Measurements from ENCODE around the gene DPM2.

DPM2 gene

GRCh38 chr9:127937388-127938297 lies at the start of gene DPM2:
Gene DPM2 (minus strand): TSS chr9:127937854. CDS start chr9:127937820, 34 bp downstream.
- peak; percentile 76 for DNase-seq (ENCODE audit: low read depth in 2 of 2)

GRCh38 chr9:127987103-127987614 lies 49.5 kb upstream of the DPM2 start:
- DNase-seq (ENCODE audit: low read depth in 2 of 2), result no peak

GRCh38 chr9:127985011-127985410 lies 47.4 kb upstream of the DPM2 start:
- no peak for DNase-seq (ENCODE audit: low read depth in 2 of 2)

- no peak for DNase-seq (ENCODE audit: low read depth in 2 of 2)
These were observed 46.2 kb upstream of the DPM2 start for GRCh38 chr9:127983847-127984289.

- DNase-seq (ENCODE audit: low read depth in 2 of 2), result no peak
These were observed 45.3 kb upstream of the DPM2 start for GRCh38 chr9:127982912-127983311.

- DNase-seq (ENCODE audit: low read depth in 2 of 2), result no peak
These were observed 44.0 kb upstream of the DPM2 start for GRCh38 chr9:127981559-127982121.

GRCh38 chr9:127980706-127981558 lies 43.3 kb upstream of the DPM2 start, which contains the start of gene EEIG1:
Gene EEIG1 (minus strand): TSS chr9:127980989. CDS start chr9:127980137, 852 bp downstream.
- DNase-seq (ENCODE audit: low read depth in 2 of 2), result peak; percentile 97 to 98

GRCh38 chr9:127980060-127980705 lies 42.5 kb upstream of the DPM2 start:
- DNase-seq (ENCODE audit: low read depth in 2 of 2), result no peak

GRCh38 chr9:127979333-127980059 lies 41.8 kb upstream of the DPM2 start:
- DNase-seq (ENCODE audit: low read depth in 2 of 2), result no peak

- no peak for DNase-seq (ENCODE audit: low read depth in 2 of 2)
These were observed 41.3 kb upstream of the DPM2 start for GRCh38 chr9:127979015-127979332.

- DNase-seq (ENCODE audit: low read depth in 2 of 2), result no peak
These were observed 40.4 kb upstream of the DPM2 start for GRCh38 chr9:127977884-127978647.

- no peak for DNase-seq (ENCODE audit: low read depth in 2 of 2)
These were observed 39.6 kb upstream of the DPM2 start for GRCh38 chr9:127977009-127977883.

- no peak for DNase-seq (ENCODE audit: low read depth in 2 of 2)
These were observed 38.8 kb upstream of the DPM2 start for GRCh38 chr9:127976498-127976897.

GRCh38 chr9:127975376-127976315 lies 38.0 kb upstream of the DPM2 start:
- no peak for DNase-seq (ENCODE audit: low read depth in 2 of 2)

- DNase-seq (ENCODE audit: low read depth in 2 of 2), result no peak
These were observed 37.2 kb upstream of the DPM2 start for GRCh38 chr9:127974769-127975261.

GRCh38 chr9:127974001-127974768 lies 36.5 kb upstream of the DPM2 start:
- DNase-seq (ENCODE audit: low read depth in 2 of 2), result no peak

Measured in stimulated activated CD4-positive, alpha-beta T cell treated with anti-CD3 and anti-CD28 coated beads, Interleukin-1b, Interleukin-23, amount 100 ng/mL, for 4 hours (primary cell).